IPS-20b (cell line): ENCODE results near the gene LILRB1.
"Not testable (repeated sequence)": the region's sequence is repeated elsewhere in the genome, so short reads cannot be mapped to it uniquely, and the experiment has no call there.

Source experiments
- H3K27ac ChIP-seq: one replicate; pipeline ENCODE4 v1.5.1; 2013; ENCODE audit warnings: low read length
- H3K27me3 ChIP-seq: 2 replicates; pipeline ENCODE4 v1.6.1; 2013; ENCODE audit warnings: mild to moderate bottlenecking, low read length, inconsistent platforms; ENCODE audit not compliant: insufficient read depth
- H3K36me3 ChIP-seq: 2 replicates; pipeline ENCODE4 v1.6.1; 2013; ENCODE audit warnings: low read depth, mild to moderate bottlenecking, inconsistent platforms, low read length, moderate library complexity; ENCODE audit not compliant: insufficient read depth
- H3K4me1 ChIP-seq: 2 replicates; pipeline ENCODE4 v1.6.1; 2013; ENCODE audit warnings: mild to moderate bottlenecking, control low read depth, inconsistent platforms, low read length, moderate library complexity; ENCODE audit not compliant: insufficient read depth
- H3K4me3 ChIP-seq: 2 replicates; pipeline ENCODE4 v1.5.1; 2013; ENCODE audit warnings: mild to moderate bottlenecking, low read length, inconsistent platforms
- H3K9ac ChIP-seq: 2 replicates; pipeline ENCODE4 v1.6.1; 2013; ENCODE audit warnings: low read depth, mild to moderate bottlenecking, inconsistent platforms, low read length, moderate library complexity
- H3K9me3 ChIP-seq: 2 replicates; pipeline ENCODE4 v1.6.1; 2013; ENCODE audit warnings: mild to moderate bottlenecking, low read depth, low read length, inconsistent platforms; ENCODE audit not compliant: insufficient read depth

Gene LILRB1

DNA sequence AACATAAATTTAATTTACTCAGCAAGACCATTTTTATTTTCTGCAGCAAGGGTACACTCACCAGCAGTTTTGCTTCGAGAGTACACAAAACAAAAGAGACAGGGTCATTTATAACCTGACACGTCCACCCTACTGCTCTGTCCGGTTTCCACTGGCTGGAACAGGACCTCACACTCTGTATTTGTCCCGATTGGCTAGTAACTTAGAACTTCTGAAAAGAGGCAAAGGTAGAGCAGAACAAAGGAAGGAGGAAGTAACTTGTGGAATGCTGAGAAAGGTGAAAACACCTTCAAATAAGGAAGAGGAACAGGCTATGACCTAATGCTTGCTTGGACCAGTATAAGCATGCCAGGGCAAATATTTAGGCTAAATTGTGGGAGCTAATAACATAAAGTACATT is 2.4 kb upstream of the LILRB1 start:
- not testable (repeated sequence) for H3K36me3 ChIP-seq, H3K27me3 ChIP-seq, H3K27ac ChIP-seq, H3K4me3 ChIP-seq, H3K4me1 ChIP-seq, H3K9ac ChIP-seq
- H3K9me3 ChIP-seq = peaks cover 82% of the 10 kb centered on the region

DNA sequence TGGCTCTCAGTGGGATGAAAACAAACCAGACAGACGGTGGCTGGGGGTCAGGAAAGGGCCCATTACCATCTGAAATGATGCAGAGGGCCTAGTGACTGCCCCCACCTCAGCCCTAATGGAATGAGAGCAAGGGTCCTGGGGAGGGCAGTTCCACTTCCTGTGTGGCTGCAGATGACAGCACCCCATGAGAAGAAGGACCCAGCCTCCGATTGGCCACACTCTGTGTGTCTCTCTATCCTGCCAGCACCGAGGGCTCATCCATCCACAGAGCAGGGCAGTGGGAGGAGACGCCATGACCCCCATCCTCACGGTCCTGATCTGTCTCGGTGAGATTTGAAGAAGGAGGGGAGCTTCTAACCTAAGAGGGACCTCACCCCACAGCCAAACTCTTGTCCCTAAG is 498 bp downstream of the LILRB1 start:
- Histone ChIP-seq H3K27me3 (no peaks in the 10 kb centered on the region), H3K4me1 (no peaks in the 10 kb centered on the region), H3K4me3 (no peak overlapping the region), H3K36me3 (no peaks in the 10 kb centered on the region), H3K9me3 (peaks cover 71% of the 10 kb centered on the region), H3K27ac (no peak overlapping the region), H3K9ac (no peak overlapping the region)

DNA sequence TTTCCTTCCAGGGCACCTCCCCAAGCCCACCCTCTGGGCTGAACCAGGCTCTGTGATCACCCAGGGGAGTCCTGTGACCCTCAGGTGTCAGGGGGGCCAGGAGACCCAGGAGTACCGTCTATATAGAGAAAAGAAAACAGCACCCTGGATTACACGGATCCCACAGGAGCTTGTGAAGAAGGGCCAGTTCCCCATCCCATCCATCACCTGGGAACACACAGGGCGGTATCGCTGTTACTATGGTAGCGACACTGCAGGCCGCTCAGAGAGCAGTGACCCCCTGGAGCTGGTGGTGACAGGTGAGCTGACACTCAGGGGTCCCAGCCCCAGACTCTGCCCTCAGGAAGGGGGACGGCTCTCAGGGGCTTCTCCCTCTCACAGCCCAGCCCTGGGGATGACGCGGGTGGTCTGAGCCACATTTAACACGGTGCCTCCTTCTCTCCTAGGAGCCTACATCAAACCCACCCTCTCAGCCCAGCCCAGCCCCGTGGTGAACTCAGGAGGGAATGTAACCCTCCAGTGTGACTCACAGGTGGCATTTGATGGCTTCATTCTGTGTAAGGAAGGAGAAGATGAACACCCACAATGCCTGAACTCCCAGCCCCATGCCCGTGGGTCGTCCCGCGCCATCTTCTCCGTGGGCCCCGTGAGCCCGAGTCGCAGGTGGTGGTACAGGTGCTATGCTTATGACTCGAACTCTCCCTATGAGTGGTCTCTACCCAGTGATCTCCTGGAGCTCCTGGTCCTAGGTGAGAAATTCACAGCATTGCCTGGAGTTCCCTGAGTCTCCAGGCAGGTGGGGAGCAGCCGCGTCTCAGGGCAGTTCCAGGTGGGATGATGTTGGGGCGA is 1.4 kb downstream of the LILRB1 start:
- not testable (repeated sequence) for H3K4me3 ChIP-seq, H3K9ac ChIP-seq, H3K27ac ChIP-seq, H3K36me3 ChIP-seq, H3K4me1 ChIP-seq, H3K27me3 ChIP-seq
- peaks cover 64% of the 10 kb centered on the region for H3K9me3 ChIP-seq

DNA sequence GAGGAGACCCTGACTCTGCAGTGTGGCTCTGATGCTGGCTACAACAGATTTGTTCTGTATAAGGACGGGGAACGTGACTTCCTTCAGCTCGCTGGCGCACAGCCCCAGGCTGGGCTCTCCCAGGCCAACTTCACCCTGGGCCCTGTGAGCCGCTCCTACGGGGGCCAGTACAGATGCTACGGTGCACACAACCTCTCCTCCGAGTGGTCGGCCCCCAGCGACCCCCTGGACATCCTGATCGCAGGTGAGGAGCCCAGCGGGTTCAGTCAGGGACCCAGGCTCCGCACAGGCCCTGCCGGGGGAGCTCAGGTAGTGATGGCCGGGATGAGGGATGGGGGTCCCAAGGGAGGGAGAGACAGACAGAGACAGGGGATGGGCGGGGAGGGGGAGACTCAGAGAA is 2.2 kb downstream of the LILRB1 start:
- H3K4me3 ChIP-seq, H3K4me1 ChIP-seq, H3K36me3 ChIP-seq, H3K27me3 ChIP-seq, H3K9ac ChIP-seq, H3K27ac ChIP-seq: not testable (repeated sequence)
- peaks cover 62% of the 10 kb centered on the region for H3K9me3 ChIP-seq

DNA sequence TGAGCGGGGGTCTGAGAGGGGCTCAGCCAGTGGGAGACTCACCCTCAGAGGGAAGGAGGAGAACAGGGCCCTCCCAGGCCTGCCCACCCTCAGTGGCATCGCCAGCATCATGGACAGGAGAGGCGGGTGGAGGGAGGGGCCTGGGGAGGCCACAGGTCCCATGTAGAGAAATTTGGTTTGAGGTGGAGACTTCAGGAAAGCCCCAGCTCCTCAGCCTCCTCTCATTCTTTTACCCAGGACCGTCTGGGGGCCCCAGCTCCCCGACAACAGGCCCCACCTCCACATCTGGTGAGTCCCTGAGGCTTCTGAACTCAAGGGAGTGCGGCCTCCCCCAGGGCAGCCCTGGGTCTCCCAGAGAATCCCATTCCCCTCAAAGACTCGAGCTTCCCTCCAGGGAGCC is 3.1 kb downstream of the LILRB1 start:
- H3K36me3 ChIP-seq = no peaks in the 10 kb centered on the region
- H3K27me3 ChIP-seq = no peaks in the 10 kb centered on the region
- H3K27ac ChIP-seq = no peak overlapping the region
- H3K4me3 ChIP-seq = no peak overlapping the region
- no peak overlapping the region for H3K9ac ChIP-seq
- H3K4me1 ChIP-seq = no peaks in the 10 kb centered on the region
- H3K9me3 ChIP-seq = peaks cover 62% of the 10 kb centered on the region

DNA sequence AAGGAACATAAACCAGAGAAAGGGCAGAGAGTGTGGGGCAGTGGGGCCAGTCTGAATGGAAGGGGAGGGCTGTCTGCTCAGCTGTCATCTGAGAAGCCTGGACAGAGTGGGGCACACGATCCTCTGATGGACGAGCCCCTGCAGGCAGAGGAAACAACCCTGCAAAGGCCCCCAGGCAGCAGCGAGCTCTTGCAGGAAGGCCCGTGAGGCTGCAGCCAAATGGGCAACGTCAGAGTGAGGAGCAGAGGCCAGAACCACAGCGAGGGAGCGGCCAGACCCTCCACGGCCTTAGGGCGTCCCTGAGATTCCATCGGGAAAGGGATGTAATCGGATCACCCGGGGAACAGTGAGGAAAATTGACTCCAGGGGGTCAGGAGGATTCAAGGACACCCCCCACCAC is 5.8 kb downstream of the LILRB1 start:
- not testable (repeated sequence) for H3K27ac ChIP-seq, H3K27me3 ChIP-seq, H3K36me3 ChIP-seq, H3K9ac ChIP-seq, H3K4me3 ChIP-seq, H3K4me1 ChIP-seq
- H3K9me3 ChIP-seq = peaks cover 64% of the 10 kb centered on the region

DNA sequence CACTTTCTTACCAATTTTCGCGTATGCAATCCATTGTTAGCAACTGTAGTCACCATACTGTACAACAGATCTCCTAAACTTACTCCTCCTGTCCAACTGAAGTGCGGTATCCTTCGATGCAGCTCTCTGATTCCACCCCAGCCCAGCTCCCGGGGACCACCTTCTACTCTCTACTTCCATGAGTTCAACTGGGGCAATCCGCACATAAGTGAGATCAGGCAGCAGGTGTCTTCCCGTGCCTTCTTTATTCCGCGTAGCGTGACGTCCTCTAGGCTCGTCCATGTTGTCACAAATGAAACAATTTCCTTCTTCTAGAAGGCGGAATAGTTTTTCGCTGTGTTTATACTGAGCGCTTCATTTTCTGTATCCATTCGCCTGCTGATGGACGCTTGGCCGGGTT is 8.4 kb downstream of the LILRB1 start:
- Histone ChIP-seq H3K27ac (no peak overlapping the region), H3K27me3 (no peaks in the 10 kb centered on the region), H3K9ac (no peak overlapping the region), H3K9me3 (peaks cover 62% of the 10 kb centered on the region), H3K36me3 (no peaks in the 10 kb centered on the region), H3K4me3 (no peak overlapping the region), H3K4me1 (no peaks in the 10 kb centered on the region)

DNA sequence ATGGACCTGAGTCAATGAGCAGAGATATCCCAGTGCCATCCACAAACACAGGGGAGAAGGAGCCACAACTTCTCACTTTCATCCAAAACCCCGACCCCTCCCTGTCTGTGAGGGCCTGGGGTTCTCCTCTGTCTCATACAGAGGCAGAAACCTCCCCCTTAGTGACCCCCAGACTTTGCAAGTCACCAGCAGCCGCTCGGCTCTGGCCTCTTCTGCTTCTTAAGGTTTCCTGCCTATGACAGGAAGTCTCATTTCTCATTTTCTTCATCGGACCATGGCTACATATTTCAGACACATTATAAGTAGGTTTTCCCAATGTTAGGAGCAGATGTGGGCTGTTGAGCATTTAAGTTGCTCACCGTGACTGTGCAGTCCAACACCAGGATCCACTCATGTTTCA is 12.7 kb downstream of the LILRB1 start:
- not testable (repeated sequence) for H3K4me1 ChIP-seq, H3K4me3 ChIP-seq, H3K27ac ChIP-seq, H3K36me3 ChIP-seq, H3K9ac ChIP-seq, H3K27me3 ChIP-seq
- H3K9me3 ChIP-seq = peaks cover 88% of the 10 kb centered on the region

DNA sequence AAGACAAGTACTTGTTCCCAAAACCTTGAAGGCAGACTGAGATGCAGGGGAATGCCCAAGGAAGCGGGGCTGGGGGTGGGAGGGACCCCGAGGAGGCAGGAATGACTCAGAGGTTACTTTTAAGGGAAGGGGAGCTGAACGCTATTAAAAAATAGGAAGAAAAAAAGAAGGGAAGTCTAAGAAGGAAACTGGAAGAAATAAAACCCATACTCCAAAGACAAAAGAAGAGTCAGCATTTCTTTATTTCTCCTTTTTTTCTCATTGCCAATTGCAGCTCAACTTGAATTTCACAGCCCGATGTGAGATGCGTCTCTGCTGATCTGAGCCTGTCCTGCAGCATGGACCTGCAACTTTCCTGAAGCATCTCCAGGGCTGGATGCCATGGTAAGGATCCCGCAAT is 13.3 kb downstream of the LILRB1 start:
- H3K4me3 ChIP-seq, H3K9ac ChIP-seq, H3K36me3 ChIP-seq, H3K4me1 ChIP-seq, H3K27me3 ChIP-seq, H3K27ac ChIP-seq: not testable (repeated sequence)
- peaks cover 88% of the 10 kb centered on the region for H3K9me3 ChIP-seq

DNA sequence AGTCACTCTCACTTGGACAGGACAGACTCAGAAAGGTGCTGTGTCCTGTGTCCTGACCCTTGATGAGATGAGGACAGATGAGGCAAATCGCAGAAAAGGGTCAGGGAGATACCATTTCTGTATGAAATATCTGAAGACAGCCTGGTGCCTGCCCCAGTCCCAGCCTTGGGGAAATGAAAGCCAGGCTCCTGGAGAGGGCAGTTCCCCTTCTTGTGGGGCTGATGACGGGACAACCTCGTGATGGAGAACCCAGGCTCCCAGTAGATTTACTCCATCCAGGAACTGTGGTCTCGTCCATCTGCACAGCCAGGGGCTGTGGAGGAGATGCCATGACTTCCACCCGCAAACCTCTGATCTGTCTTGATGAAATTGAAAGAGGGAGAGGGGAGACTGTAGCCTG is 13.8 kb downstream of the LILRB1 start:
- H3K9me3 ChIP-seq = peaks cover 88% of the 10 kb centered on the region
- H3K9ac ChIP-seq = no peak overlapping the region
- H3K4me3 ChIP-seq = no peak overlapping the region
- H3K36me3 ChIP-seq = no peaks in the 10 kb centered on the region
- H3K27me3 ChIP-seq = no peaks in the 10 kb centered on the region
- no peaks in the 10 kb centered on the region for H3K4me1 ChIP-seq
- H3K27ac ChIP-seq = no peak overlapping the region

DNA sequence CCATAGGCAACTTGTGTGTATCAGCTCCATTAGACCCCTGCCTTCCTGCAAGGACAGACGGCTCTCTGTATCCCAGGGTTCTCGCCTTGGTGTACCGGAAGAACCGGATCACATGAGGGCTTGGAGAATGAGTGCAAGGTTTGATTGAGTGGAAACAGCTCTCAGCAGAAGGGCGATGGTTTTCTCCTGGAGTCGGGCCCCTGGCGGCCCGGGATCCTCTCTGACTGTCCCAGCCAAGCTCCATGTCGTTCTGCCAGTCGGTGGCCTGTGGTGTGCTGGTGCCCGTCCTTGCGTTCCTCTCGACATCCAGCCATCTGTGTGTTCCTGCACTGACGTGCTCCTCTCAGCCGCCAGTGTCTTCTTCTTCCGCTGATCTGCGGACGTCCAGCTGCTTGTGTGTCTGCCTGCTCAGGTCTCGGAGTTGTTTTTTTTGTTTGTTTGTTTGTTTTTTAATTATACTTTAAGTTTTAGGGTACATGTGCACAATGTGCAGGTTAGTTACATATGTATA is 16.1 kb downstream of the LILRB1 start:
- no peak overlapping the region for H3K9ac ChIP-seq
- no peaks in the 10 kb centered on the region for H3K4me1 ChIP-seq
- H3K27me3 ChIP-seq = no peaks in the 10 kb centered on the region
- H3K4me3 ChIP-seq = no peak overlapping the region
- H3K27ac ChIP-seq = no peak overlapping the region
- no peaks in the 10 kb centered on the region for H3K36me3 ChIP-seq
- H3K9me3 ChIP-seq = peaks cover 83% of the 10 kb centered on the region

DNA sequence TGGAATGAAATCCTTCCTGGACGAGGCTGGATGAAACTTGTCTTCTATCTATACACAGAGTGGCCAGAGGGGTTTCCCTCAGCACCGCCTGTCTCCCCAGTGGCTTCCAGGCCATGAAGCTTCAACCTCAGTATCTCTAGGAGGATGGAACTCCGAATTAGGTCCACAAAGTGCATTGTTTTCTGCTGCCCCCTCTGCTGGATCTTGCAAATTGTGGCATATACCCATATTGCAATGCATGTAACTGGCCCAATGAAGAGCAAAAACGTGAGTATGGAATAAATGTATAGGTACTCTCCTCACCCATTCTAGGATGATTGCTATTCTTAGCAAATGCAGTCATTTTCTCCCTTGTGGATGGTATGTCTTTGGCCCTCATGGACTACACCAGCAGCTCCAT is 17.8 kb downstream of the LILRB1 start:
- H3K9me3 ChIP-seq = peaks cover 85% of the 10 kb centered on the region

More for the DNA sequence above, 17.8 kb downstream of the LILRB1 start:
- no peaks in the 10 kb centered on the region for H3K4me1 ChIP-seq
- no peak overlapping the region for H3K27ac ChIP-seq
- H3K27me3 ChIP-seq = no peaks in the 10 kb centered on the region
- H3K9ac ChIP-seq = no peak overlapping the region
- no peaks in the 10 kb centered on the region for H3K36me3 ChIP-seq
- H3K4me3 ChIP-seq = no peak overlapping the region
